ENCODE results near the gene RBM25. TPM values are rescaled to one million over a fixed set of nuclear protein-coding genes. Genes with fewer than 3 reads are reported as not detected.
"Not testable (repeated sequence)": the region's sequence is repeated elsewhere in the genome, so short reads cannot be mapped to it uniquely, and the experiment has no call there.

Gene RBM25
- total RNA-seq, 1 donor from 2014 or later: 30.8 TPM

GRCh38 chr14:73168691-73169090 lies 110.4 kb downstream of the RBM25 start:
- DNase-seq (ENCODE audit: low read depth, low spot score): no peak

- DNase-seq (ENCODE audit: low read depth, low spot score): not testable (repeated sequence)
These were observed 111.5 kb downstream of the RBM25 start for GRCh38 chr14:73169855-73170254.

- DNase-seq (ENCODE audit: low read depth, low spot score): no peak
These were observed 112.4 kb downstream of the RBM25 start for GRCh38 chr14:73170686-73171085.

- no peak for DNase-seq (ENCODE audit: low read depth, low spot score)
These were observed 114.2 kb downstream of the RBM25 start for GRCh38 chr14:73172500-73172899.

- peak; percentile 20 for DNase-seq (ENCODE audit: low read depth, low spot score)
These were observed 114.9 kb downstream of the RBM25 start for GRCh38 chr14:73173092-73173735.

Other genes starting within 250 kb of the RBM25 start
- 7.6 and 13.4 TPM in 2 replicates for gene DPF3, start 164.4 kb upstream of the RBM25 start, total RNA-seq
- 10.4 and 12.8 TPM in 2 replicates for gene DCAF4, start 132.1 kb upstream of the RBM25 start, total RNA-seq
- 11.3 and 13.0 TPM in 2 replicates for gene ZFYVE1, start 31.4 kb upstream of the RBM25 start, total RNA-seq
- 41.3 and 48.6 TPM in 2 replicates for gene PSEN1, start 78.0 kb downstream of the RBM25 start, total RNA-seq
- 1.2 and 15.9 TPM in 2 replicates for gene PAPLN, start 179.0 kb downstream of the RBM25 start, total RNA-seq